Stomach smooth muscle (tissue), 2 donors: Measurements from ENCODE around the gene DUSP22.

Experiments used
- H3K27ac ChIP-seq: one replicate; pipeline ENCODE4 v1.7.0; 2013; ENCODE audit warnings: mild to moderate bottlenecking, low read length, inconsistent platforms
- H3K27me3 ChIP-seq, 2 donors: one replicate each; pipeline ENCODE4 v1.7.0; 2013; ENCODE audit warnings: low read length in 2 of 2; ENCODE audit not compliant: insufficient read depth in 2 of 2, control insufficient read depth in 1 of 2
- H3K36me3 ChIP-seq, 2 donors: one replicate each; pipeline ENCODE4 v1.7.0; 2013; ENCODE audit warnings: low read length in 2 of 2; ENCODE audit not compliant: control insufficient read depth in 2 of 2, insufficient read depth in 2 of 2
- H3K4me1 ChIP-seq: one replicate; pipeline ENCODE4 v1.7.0; 2013; ENCODE audit warnings: low read length; ENCODE audit not compliant: control insufficient read depth, insufficient read depth
- H3K4me3 ChIP-seq, 2 donors: one replicate each; pipeline ENCODE4 v1.7.0; 2013; ENCODE audit warnings: low read length in 2 of 2
- H3K9ac ChIP-seq, 2 donors: one replicate each; pipeline ENCODE4 v1.7.0; 2013; ENCODE audit warnings: low read length in 2 of 2, mild to moderate bottlenecking in 1 of 2
- H3K9me3 ChIP-seq, 2 donors: one replicate each; pipeline ENCODE4 v1.7.0; 2013; ENCODE audit warnings: low read length in 2 of 2; ENCODE audit not compliant: control insufficient read depth in 2 of 2
- donor health status: healthy.
- donor health status: Pancreatic carcinoma.

DUSP22 gene

DNA sequence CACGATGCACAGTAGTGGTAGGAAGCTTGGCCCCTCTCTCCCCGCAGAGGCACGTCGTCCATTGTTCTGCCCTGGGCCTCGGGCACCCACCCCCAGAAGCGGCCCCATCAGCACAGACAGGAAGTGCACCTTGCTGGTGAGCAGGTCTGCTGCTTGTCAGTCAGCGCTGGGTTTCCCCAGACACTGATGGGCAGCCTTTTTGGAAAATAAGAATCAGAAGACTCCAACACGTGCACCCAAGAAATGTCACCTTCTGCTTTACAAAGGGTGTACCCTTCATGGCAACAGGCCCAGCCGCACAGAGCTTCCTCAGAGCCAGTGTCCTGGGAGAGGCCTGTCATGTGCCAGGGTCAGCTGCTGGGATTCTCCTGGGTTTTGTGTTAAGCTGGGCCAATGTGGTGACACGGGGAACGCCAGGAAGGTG lies 64.6 kb downstream of the DUSP22 start:
- peaks cover 0 to 7% of the 10 kb centered on the region in 2 donors for H3K36me3 ChIP-seq
- H3K4me3 ChIP-seq = no peak overlapping the region
- H3K27ac ChIP-seq = no peak overlapping the region
- no peaks in the 10 kb centered on the region for H3K4me1 ChIP-seq
- no peak overlapping the region for H3K9ac ChIP-seq
- no peaks in the 10 kb centered on the region for H3K9me3 ChIP-seq
- no peaks in the 10 kb centered on the region for H3K27me3 ChIP-seq

DNA sequence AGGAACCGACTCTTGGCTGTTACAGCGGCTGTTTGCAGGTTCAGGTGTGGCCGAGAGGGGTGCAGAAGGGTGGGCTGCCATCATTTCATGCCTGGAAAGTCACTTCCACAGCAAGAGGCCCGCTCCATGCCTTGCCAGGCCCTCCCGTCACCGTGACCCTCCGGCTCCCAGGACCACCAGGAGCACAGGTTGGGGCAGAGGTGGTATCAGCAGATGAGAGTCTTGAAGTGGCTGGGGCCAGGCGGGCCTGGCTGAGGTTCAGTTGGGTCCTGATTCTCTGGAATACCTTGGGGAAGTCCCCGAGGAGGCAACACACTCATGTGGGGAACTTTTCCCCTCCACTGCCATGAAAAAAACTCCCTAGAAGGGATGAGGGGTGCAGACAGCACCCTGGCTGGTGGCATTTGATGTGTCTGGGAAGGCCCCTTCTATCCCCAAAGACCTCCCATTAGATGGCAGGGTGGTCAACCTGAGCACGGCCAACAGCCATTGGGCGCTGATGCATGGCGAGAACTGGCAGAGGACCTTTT lies 65.0 kb downstream of the DUSP22 start:
- Histone ChIP-seq H3K4me3 (no peak overlapping the region), H3K9me3 (peaks cover 0 to 2% of the 10 kb centered on the region in 2 donors), H3K9ac (no peak overlapping the region), H3K27me3 (no peaks in the 10 kb centered on the region), H3K36me3 (peaks cover 0 to 6% of the 10 kb centered on the region in 2 donors), H3K4me1 (no peaks in the 10 kb centered on the region), H3K27ac (no peak overlapping the region)

- peaks cover 0 to 6% of the 10 kb centered on the region in 2 donors for H3K9me3 ChIP-seq
Measured at GRCh38 chr6:357791-358341, 65.6 kb downstream of the DUSP22 start.

DNA sequence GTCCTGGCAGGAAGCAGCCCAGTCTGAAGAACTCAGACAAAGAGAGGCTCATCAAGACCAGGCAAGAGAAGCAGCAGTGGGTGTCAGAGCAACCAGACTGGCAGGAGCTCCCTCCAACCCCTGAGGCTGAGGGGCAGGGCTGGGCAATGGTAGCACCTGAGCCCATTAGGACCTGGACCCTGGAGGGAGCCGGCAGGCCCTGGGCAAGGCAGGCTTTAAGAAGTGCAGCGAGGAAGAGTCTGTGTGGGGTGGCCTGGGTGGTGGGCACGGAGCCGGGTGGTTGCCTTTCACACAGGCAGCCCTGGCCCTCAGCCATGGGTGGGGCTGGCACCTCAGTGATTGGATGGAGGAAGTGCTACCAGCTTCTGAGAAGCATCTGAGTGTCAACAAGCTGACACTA lies 66.1 kb downstream of the DUSP22 start:
- H3K4me3 ChIP-seq = no peak overlapping the region
- H3K4me1 ChIP-seq = no peaks in the 10 kb centered on the region
- H3K9ac ChIP-seq = no peak overlapping the region
- no peaks in the 10 kb centered on the region for H3K27me3 ChIP-seq
- no peaks in the 10 kb centered on the region for H3K36me3 ChIP-seq
- no peak overlapping the region for H3K27ac ChIP-seq
- H3K9me3 ChIP-seq = peaks cover 0 to 6% of the 10 kb centered on the region in 2 donors

More at GRCh38 chr6:357791-358341, 65.6 kb downstream of the DUSP22 start:
- H3K36me3 ChIP-seq = peaks cover 0 to 3% of the 10 kb centered on the region in 2 donors
- H3K9ac ChIP-seq = no peak overlapping the region
- H3K27ac ChIP-seq = no peak overlapping the region
- H3K4me3 ChIP-seq = no peak overlapping the region
- H3K4me1 ChIP-seq = no peaks in the 10 kb centered on the region
- no peaks in the 10 kb centered on the region for H3K27me3 ChIP-seq

DNA sequence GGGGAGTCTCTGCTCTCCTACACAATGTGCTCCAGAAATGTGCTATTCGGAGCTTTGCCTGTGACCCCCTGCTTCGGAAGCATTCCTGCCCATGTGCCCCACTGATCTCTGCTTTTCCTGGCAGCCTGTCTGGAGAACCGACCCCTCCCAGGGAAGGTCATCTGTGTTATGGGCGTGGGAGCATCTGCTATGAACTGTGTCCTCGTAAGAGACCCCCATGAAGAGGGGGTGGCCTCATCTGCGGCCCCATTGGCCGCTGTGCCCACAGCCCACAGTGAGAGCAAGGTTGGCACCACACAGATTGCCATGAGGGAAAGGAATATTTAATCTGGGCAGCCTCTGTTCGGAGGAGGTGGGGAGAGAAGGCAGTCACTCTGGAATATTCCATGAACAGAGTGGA lies 66.6 kb downstream of the DUSP22 start:
- no peak overlapping the region for H3K9ac ChIP-seq
- H3K9me3 ChIP-seq = peaks cover 0 to 8% of the 10 kb centered on the region in 2 donors
- H3K27ac ChIP-seq = no peak overlapping the region
- no peak overlapping the region for H3K4me3 ChIP-seq
- H3K36me3 ChIP-seq = no peaks in the 10 kb centered on the region
- no peaks in the 10 kb centered on the region for H3K27me3 ChIP-seq
- no peaks in the 10 kb centered on the region for H3K4me1 ChIP-seq

DNA sequence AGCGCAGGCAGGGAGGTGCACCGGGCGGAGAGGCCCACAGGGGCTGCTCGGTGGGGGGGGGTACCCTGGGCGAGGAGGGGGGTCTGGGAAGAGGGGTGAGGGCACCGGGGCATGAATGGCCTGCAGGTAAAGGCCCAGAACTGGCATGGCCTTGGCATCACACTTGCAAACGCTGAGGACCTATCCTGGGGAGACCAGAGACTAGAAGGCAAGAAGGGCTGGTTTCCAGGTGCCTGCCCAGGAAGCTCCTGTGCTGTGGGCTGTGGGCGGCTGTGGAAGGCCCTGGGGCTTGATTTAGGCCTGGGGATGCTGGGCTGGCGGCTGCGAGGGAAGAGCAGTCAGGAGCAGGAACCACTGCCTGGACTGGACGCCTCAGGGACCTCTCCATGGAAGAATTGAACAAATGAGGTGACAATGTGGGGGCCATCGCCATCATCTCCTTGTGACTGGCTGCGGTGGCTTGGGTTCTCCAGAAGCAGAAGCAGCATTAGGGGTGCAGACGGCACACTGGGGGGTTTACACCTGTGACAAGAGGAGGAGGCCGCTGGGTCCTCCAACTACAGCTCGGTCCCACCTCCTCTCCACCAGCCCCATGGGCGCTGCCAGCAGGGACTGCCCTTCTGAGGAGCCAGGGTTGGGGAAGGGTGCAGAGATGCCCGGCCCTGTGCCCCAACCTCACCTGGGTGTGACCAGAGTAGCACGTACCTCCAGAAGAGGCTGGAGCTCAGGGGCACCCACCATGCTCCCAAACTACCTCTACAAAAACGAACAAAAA lies 67.2 kb downstream of the DUSP22 start:
- Histone ChIP-seq H3K4me1 (no peaks in the 10 kb centered on the region), H3K27me3 (no peaks in the 10 kb centered on the region), H3K4me3 (no peak overlapping the region), H3K9ac (no peak overlapping the region), H3K27ac (no peak overlapping the region), H3K9me3 (peaks cover 0 to 14% of the 10 kb centered on the region in 2 donors), H3K36me3 (no peaks in the 10 kb centered on the region)

GRCh38 chr6:360349-360748 lies 68.1 kb downstream of the DUSP22 start:
- Histone ChIP-seq H3K27me3 (no peaks in the 10 kb centered on the region), H3K9me3 (peaks cover 0 to 14% of the 10 kb centered on the region in 2 donors), H3K4me3 (no peak overlapping the region), H3K27ac (no peak overlapping the region), H3K36me3 (no peaks in the 10 kb centered on the region), H3K9ac (no peak overlapping the region), H3K4me1 (no peaks in the 10 kb centered on the region)

DNA sequence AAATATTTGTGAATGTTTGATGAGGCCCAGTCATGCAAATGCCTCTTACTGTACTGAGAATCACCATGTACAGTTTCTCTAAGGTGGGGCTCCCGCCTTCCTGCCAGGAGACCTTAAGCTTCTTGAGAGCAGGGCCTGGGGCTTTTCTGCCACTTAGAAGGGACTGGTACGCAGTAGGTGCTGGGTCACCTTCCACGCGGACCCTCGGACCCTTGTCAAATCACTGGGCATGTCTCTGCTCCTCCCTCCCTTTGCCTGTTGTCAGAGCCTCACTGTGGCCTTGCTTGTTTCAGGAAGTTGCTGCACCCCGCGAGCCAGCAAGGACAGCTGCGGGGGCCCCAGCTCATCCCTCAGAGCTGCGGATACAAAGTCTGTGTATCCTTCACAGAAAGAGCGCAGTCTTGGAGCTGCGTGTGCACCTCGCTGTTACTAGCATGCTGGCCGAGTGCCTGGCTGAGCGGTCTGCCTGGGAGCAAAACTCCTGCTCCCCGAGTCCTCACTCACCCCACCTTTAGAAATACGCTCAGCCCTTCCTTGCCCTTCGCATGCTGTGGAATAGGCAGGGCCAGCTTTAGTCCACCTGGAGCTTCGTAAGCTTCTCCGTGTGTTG lies 68.6 kb downstream of the DUSP22 start:
- Histone ChIP-seq H3K4me1 (no peaks in the 10 kb centered on the region), H3K27ac (no peak overlapping the region), H3K4me3 (no peak overlapping the region), H3K9me3 (peaks cover 0 to 14% of the 10 kb centered on the region in 2 donors), H3K36me3 (no peaks in the 10 kb centered on the region), H3K9ac (no peak overlapping the region), H3K27me3 (peaks cover 0 to 1% of the 10 kb centered on the region in 2 donors)

DNA sequence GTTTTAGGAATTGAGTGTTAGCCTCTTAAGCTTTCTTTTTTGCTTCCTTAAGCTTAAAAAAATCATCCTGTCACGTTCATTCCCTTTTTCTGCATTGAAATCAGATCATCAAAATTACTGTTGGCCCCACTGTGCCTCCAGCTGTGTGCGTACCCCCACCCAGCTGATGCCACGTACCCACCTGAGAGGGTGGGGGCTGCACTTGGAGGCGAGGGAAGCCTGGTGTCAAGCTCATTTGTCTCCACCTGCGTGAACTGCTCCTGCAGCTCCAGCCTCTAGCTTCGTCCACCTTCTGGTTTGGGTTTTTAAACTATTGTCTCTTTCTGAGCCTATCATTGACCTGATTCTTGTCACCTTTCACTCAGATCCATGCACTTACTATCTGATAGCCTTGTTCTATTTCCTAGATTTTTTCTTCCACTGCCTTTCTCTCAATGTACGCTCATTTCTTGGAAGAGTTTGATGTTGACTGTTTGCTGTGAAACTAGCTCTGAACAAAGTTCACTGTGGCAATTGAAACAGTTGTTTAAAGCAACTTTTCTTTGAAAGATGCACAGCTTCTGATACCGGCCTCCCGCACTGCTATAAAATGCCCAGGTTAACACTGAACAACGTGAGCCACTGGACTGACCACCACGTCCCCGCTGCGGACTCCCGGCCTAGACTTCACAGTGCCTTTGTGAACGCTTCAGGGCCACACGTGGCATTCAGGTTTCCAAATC lies 69.3 kb downstream of the DUSP22 start:
- Histone ChIP-seq H3K9ac (no peak overlapping the region), H3K27me3 (peaks cover 2 to 4% of the 10 kb centered on the region in 2 donors), H3K9me3 (peaks cover 0 to 14% of the 10 kb centered on the region in 2 donors), H3K4me3 (no peak overlapping the region), H3K36me3 (no peaks in the 10 kb centered on the region), H3K27ac (no peak overlapping the region), H3K4me1 (no peaks in the 10 kb centered on the region)

GRCh38 chr6:362231-362923 lies 70.1 kb downstream of the DUSP22 start:
- H3K4me3 ChIP-seq = no peak overlapping the region
- no peak overlapping the region for H3K27ac ChIP-seq
- H3K27me3 ChIP-seq = peaks cover 6 to 7% of the 10 kb centered on the region in 2 donors
- H3K4me1 ChIP-seq = peaks cover 4% of the 10 kb centered on the region
- H3K9ac ChIP-seq = no peak overlapping the region
- H3K9me3 ChIP-seq = peaks cover 0 to 14% of the 10 kb centered on the region in 2 donors
- H3K36me3 ChIP-seq = no peaks in the 10 kb centered on the region
